Esophagus squamous epithelium (tissue), 5 donors: ENCODE data around the gene DGAT2. TPM values are rescaled to one million over a fixed set of nuclear protein-coding genes. Genes with fewer than 3 reads are reported as not detected.

Source experiments
- DNase-seq: peaks from one replicate; lab custom pipeline; 2025; lab: John Stamatoyannopoulos, UW
- H3K27ac ChIP-seq, 4 donors: fragments of 200-600 bp; sonication (generic); one replicate each; pipeline ENCODE4 v1.5.1; 2016 to 2019; ENCODE audit warnings: mild to moderate bottlenecking in 1 of 4
- H3K27me3 ChIP-seq, 4 donors: fragments of 200-600 bp; sonication (generic); 1 replicate in 3 of 4; 2 replicates in 1 of 4; pipeline versions ENCODE4 v1.5.1 to v1.6.0; 2017 to 2021; ENCODE audit warnings: antibody characterized with exemption in 1 of 4
- H3K36me3 ChIP-seq, 3 donors: fragments of 200-600 bp; sonication (generic); one replicate each; pipeline ENCODE4 v1.5.1; 2016 to 2019
- H3K4me1 ChIP-seq, 3 donors: fragments of 200-600 bp; sonication (generic); one replicate each; pipeline ENCODE4 v1.5.1; 2017 to 2019
- H3K4me3 ChIP-seq, 4 donors: fragments of 200-600 bp; sonication (generic); 1 replicate in 3 of 4; 2 replicates in 1 of 4; pipeline ENCODE4 v1.5.1; 2016 to 2019; ENCODE audit warnings: mild to moderate bottlenecking in 2 of 4, moderate library complexity in 1 of 4
- H3K9me3 ChIP-seq, 3 donors: fragments of 200-600 bp; sonication (generic); one replicate each; pipeline ENCODE4 v1.5.1; 2016 to 2019
- CTCF ChIP-seq, 6 experiments: fragments of 450-650 bp in 4 of 6; fragments of 200-600 bp in 2 of 6; sonication (generic) in 2 of 6; IDR thresholded peaks; one replicate each; pipeline ENCODE4 v1.5.1; 2016 to 2019; ENCODE audit warnings: antibody characterized with exemption in 6 of 6, mild to moderate bottlenecking in 4 of 6, moderate library complexity in 4 of 6
- POLR2A ChIP-seq, 4 donors: fragments of 450-650 bp; IDR thresholded peaks; one replicate each; pipeline ENCODE4 v1.6.1; 2017; ENCODE audit warnings: antibody characterized with exemption in 4 of 4, mild to moderate bottlenecking in 4 of 4, moderate library complexity in 3 of 4
- WGBS, 2 donors: methylation state at CpG; one replicate each; pipeline ENCODE4 v1.1.5; 2018; 5-methylcytosine and 5-hydroxymethylcytosine counted together
- intact Hi-C: fragments of 100-400 bp; cut with DNase I; formaldehyde crosslinking; loops from one replicate; pipeline ENCODE4 v1.15.0; 2022
- total RNA-seq, 4 donors: library from RNA; depleted of rRNA; stranded (reverse); fragments of >200 nt; gene quantifications; one replicate each; pipeline ENCODE4 v1.1.0, GENCODE V29; 2016
- donor health status: DM: yes; HTN: yes; CAD: no.

Gene DGAT2
- total RNA-seq, 4 donors from 2014 or later: 6.1 to 29.3 (median 19.2) TPM

- no peaks in the 10 kb centered on the region for H3K36me3 ChIP-seq
These were observed 8.7 kb upstream of the DGAT2 start for GRCh38 chr11:75759832-75760231.

GRCh38 chr11:75760243-75760642, 8.3 kb upstream of the DGAT2 start:
- Histone ChIP-seq H3K4me3 (no peak overlapping the region), H3K9me3 (no peaks in the 10 kb centered on the region), H3K4me1 (no peaks in the 10 kb centered on the region), H3K36me3 (no peaks in the 10 kb centered on the region), H3K27me3 (no peaks in the 10 kb centered on the region), H3K27ac (no peak overlapping the region)
- no peak for DNase-seq
- TF ChIP-seq POLR2A (IDR thresholded peaks at IDR 0.05) (no peak), CTCF (IDR thresholded peaks at IDR 0.05) (no peak)
- intact Hi-C loops: no loop called here

More at GRCh38 chr11:75759832-75760231, 8.7 kb upstream of the DGAT2 start:
- Histone ChIP-seq H3K9me3 (no peaks in the 10 kb centered on the region), H3K27ac (no peak overlapping the region), H3K27me3 (no peaks in the 10 kb centered on the region), H3K4me1 (no peaks in the 10 kb centered on the region), H3K4me3 (no peak overlapping the region)
- 74 to 77% methylated on average over 4 of the region's 4 CpGs for WGBS, 2 donors
- intact Hi-C loops: no loop called here
- TF ChIP-seq POLR2A (IDR thresholded peaks at IDR 0.05) (no peak), CTCF (IDR thresholded peaks at IDR 0.05) (no peak)
- DNase-seq: no peak

DNA sequence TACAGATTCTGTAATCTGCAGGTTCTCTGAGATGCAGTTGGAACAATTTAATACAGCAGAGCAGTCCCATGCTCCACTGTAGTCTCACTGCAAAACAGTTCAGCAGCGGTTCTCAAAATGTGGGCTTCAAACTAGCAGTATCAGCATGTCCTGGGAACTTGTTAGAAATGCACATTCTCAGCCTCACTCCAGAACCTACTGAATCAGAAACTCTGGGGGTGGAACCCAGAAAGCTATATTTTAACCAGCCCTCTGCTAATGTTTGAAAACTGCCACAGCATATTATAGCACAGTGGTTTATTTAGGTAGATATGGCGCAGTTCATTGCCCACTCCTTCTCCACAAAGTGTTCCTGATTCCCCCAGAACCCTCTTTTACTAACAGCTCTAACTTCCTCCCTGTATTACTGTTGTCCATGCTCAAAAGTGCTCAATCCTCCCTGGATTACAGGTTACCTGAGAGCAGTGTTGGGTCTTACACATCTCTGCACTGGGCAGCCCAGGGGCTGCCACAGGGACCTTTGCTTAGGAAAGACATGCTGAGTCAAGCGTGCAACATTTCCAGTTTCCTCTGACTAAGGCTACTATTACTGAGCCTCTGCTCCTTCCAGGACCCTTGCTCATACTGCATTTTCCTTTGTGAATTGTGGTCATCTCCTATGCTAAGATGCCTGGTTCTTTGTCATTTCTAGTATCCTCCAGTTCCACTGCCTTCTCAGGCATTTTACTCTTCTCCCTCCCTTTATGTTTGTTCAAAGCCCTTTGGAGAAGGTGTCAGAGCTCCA, 7.7 kb upstream of the DGAT2 start:
- intact Hi-C loops: no loop called here

DNA sequence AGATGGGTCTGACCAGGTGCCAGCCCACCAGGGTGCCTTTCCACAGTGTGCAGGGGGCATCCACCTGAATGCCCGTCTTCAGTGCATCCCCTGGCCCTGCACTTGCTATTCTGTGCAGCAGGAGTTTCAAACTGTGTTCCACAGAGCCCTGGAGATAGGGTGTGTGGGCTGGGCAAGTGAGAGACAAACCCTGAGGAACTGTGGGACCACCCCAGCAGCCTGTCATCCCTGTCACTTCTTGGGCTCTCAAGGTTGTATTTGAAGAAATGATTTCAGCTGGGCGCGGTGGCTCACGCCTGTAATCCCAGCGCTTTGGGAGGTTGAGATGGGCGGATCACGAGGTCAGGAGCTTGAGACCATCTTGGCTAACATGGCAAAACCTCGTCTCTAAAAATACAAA, 6.4 kb upstream of the DGAT2 start:
- H3K36me3 ChIP-seq: no peaks in the 10 kb centered on the region
- H3K27me3 ChIP-seq: peaks cover 0 to 11% (median 0%) of the 10 kb centered on the region in 4 donors
- no peak for DNase-seq
- no peaks in the 10 kb centered on the region for H3K9me3 ChIP-seq
- TF ChIP-seq CTCF (IDR thresholded peaks at IDR 0.05) (no peak), POLR2A (IDR thresholded peaks at IDR 0.05) (no peak)
- intact Hi-C loops: no loop called here
- no peak overlapping the region for H3K4me3 ChIP-seq
- H3K27ac ChIP-seq: no peak overlapping the region
- 80 to 89% methylated on average over 4 to 5 of the region's 8 CpGs for WGBS, 2 donors
- no peaks in the 10 kb centered on the region for H3K4me1 ChIP-seq

More for the DNA sequence above, 7.7 kb upstream of the DGAT2 start:
- no peak overlapping the region for H3K4me3 ChIP-seq
- H3K9me3 ChIP-seq: no peaks in the 10 kb centered on the region
- H3K27me3 ChIP-seq: peaks cover 0 to 6% (median 0%) of the 10 kb centered on the region in 4 donors
- no peak overlapping the region for H3K27ac ChIP-seq
- no peak for TF ChIP-seq CTCF (IDR thresholded peaks at IDR 0.05)
- TF ChIP-seq POLR2A (IDR thresholded peaks at IDR 0.05): no peak
- DNase-seq: no peak
- WGBS, 2 donors: 84 to 91% methylated on average over 3 of the region's 3 CpGs
- no peaks in the 10 kb centered on the region for H3K36me3 ChIP-seq
- H3K4me1 ChIP-seq: no peaks in the 10 kb centered on the region

GRCh38 chr11:75762885-75763284, 5.7 kb upstream of the DGAT2 start:
- H3K27ac ChIP-seq: no peak overlapping the region

More at GRCh38 chr11:75762885-75763284, 5.7 kb upstream of the DGAT2 start:
- 63 to 76% methylated on average over 2 of the region's 2 CpGs for WGBS, 2 donors
- Histone ChIP-seq H3K27me3 (peaks cover 0 to 18% (median 0%) of the 10 kb centered on the region in 4 donors), H3K4me3 (no peak overlapping the region), H3K36me3 (no peaks in the 10 kb centered on the region), H3K9me3 (no peaks in the 10 kb centered on the region), H3K4me1 (peaks cover 1 to 3% (median 3%) of the 10 kb centered on the region in 3 donors)
- TF ChIP-seq POLR2A (IDR thresholded peaks at IDR 0.05): no peak
- no peak for TF ChIP-seq CTCF (IDR thresholded peaks at IDR 0.05)
- DNase-seq: no peak
- intact Hi-C loops: no loop called here
